Parathyroid adenoma (tissue), 2 donors: Measurements from ENCODE around the gene MYZAP.
A peak's percentile ranks its signal among the peaks of the same experiment; 100 is the strongest.

Experiments used
- H2AFZ ChIP-seq: fragments of 300-600 bp; sonication (generic); one replicate; pipeline ENCODE4 v1.7.0; 2017; ENCODE audit warnings: antibody characterized with exemption, mild to moderate bottlenecking
- H3K27ac ChIP-seq: fragments of 300-600 bp; sonication (generic); one replicate; pipeline ENCODE4 v1.7.0; 2017
- H3K27me3 ChIP-seq: fragments of 300-600 bp; sonication (generic); one replicate; pipeline ENCODE4 v1.7.0; 2017; ENCODE audit warnings: low read length; ENCODE audit not compliant: control insufficient read depth, insufficient read depth
- H3K36me3 ChIP-seq: fragments of 300-600 bp; sonication (generic); one replicate; pipeline ENCODE4 v1.7.0; 2017; ENCODE audit warnings: low read length; ENCODE audit not compliant: control insufficient read depth, insufficient read depth
- H3K4me1 ChIP-seq: fragments of 300-600 bp; sonication (generic); one replicate; pipeline ENCODE4 v1.7.0; 2017; ENCODE audit warnings: control low read depth
- H3K4me2 ChIP-seq: fragments of 300-600 bp; sonication (generic); one replicate; pipeline ENCODE4 v1.7.0; 2017; ENCODE audit warnings: low read length
- H3K4me3 ChIP-seq: fragments of 300-600 bp; sonication (generic); one replicate; pipeline ENCODE4 v1.7.0; 2017; ENCODE audit warnings: low read depth, low read length
- H3K79me2 ChIP-seq: fragments of 300-600 bp; sonication (generic); one replicate; pipeline ENCODE4 v1.7.0; 2017; ENCODE audit warnings: control low read depth
- H3K9ac ChIP-seq: fragments of 300-600 bp; sonication (generic); one replicate; pipeline ENCODE4 v1.7.0; 2017; ENCODE audit warnings: mild to moderate bottlenecking
- H3K9me3 ChIP-seq: fragments of 300-600 bp; sonication (generic); one replicate; pipeline ENCODE4 v1.7.0; 2017; ENCODE audit warnings: low read length; ENCODE audit not compliant: control insufficient read depth
- TF ChIP-seq, protein P1 (sequence below): fragments of 300-600 bp; sonication (generic); IDR thresholded peaks from one replicate; pipeline ENCODE4 v1.7.0; 2017; ENCODE audit warnings: antibody characterized with exemption, mild to moderate bottlenecking
- donor health status: primary hyperparathyroidism.

MYZAP gene

DNA sequence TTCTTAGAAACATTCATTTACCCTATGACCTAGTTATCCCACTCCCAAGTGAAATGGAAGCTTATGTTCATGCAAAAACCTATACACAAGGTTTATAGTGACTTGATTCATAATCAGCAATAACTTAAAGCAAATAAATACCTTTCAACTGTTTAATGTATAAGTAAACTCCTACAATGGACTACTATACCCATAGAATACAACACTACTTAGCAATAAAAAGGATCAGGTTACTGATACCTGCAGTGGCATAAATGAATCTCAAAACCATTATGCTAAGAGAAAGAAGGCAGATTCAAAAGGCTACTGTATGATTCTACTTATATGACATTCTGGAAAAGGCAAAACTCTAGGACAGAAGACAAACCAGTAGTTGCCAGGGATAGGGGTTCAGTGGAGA lies 106.5 kb downstream of the MYZAP start:
- H3K27me3 ChIP-seq: no peaks in the 10 kb centered on the region
- no peaks in the 10 kb centered on the region for H3K9me3 ChIP-seq
- H3K4me3 ChIP-seq: no peak overlapping the region
- TF ChIP-seq, protein P1, sequence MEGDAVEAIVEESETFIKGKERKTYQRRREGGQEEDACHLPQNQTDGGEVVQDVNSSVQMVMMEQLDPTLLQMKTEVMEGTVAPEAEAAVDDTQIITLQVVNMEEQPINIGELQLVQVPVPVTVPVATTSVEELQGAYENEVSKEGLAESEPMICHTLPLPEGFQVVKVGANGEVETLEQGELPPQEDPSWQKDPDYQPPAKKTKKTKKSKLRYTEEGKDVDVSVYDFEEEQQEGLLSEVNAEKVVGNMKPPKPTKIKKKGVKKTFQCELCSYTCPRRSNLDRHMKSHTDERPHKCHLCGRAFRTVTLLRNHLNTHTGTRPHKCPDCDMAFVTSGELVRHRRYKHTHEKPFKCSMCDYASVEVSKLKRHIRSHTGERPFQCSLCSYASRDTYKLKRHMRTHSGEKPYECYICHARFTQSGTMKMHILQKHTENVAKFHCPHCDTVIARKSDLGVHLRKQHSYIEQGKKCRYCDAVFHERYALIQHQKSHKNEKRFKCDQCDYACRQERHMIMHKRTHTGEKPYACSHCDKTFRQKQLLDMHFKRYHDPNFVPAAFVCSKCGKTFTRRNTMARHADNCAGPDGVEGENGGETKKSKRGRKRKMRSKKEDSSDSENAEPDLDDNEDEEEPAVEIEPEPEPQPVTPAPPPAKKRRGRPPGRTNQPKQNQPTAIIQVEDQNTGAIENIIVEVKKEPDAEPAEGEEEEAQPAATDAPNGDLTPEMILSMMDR: no peak
- H3K4me1 ChIP-seq: no peaks in the 10 kb centered on the region
- no peak overlapping the region for H2AFZ ChIP-seq
- no peak overlapping the region for H3K4me2 ChIP-seq
- no peaks in the 10 kb centered on the region for H3K36me3 ChIP-seq
- H3K9ac ChIP-seq: no peak overlapping the region
- H3K79me2 ChIP-seq: no peaks in the 10 kb centered on the region
- H3K27ac ChIP-seq: no peak overlapping the region

DNA sequence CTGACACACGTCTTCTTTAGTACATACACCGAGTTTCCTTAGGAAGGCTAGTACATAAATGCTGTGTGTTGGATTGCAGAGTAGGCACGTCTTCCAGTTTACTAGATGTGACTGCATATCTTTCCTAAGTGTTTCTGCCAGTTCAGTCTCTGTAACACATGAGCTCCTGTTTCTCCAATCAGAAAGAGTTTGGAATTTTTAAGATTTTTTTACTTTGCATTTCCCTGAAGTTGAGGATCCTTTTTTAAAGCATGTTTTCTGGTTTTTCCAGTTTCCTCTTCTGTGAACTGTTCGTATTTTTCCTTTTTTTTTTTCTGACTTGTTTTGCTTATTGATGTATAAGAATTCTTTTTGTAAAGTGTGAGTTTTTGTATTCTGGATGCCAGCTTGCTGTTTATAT lies 107.3 kb downstream of the MYZAP start:
- no peak overlapping the region for H3K27ac ChIP-seq
- no peaks in the 10 kb centered on the region for H3K27me3 ChIP-seq
- H3K36me3 ChIP-seq: no peaks in the 10 kb centered on the region
- no peak overlapping the region for H2AFZ ChIP-seq
- H3K4me1 ChIP-seq: no peaks in the 10 kb centered on the region
- TF ChIP-seq, protein P1: no peak
- H3K9ac ChIP-seq: no peak overlapping the region
- H3K9me3 ChIP-seq: no peaks in the 10 kb centered on the region
- H3K79me2 ChIP-seq: no peaks in the 10 kb centered on the region
- no peak overlapping the region for H3K4me3 ChIP-seq
- no peak overlapping the region for H3K4me2 ChIP-seq

DNA sequence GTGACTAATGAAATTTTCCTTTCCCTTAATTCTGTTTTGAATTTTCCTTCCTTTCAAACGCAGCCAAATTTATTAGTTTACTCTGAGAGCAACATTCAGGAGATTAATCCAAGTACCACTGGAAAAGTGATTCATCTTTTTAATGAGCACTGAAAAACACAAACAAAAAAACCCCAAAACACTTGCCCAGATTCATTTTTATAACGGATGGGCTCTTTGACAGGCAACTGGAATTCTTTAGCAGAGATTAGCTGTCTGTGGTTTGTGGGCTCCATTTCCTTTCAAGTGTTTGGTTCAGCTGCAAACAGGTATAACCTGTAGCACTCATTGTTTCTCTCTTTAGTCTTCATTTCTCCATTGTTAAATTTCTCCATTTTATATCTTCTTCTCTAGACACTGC lies 111.7 kb downstream of the MYZAP start:
- Histone ChIP-seq H3K4me3 (no peak overlapping the region), H3K4me2 (no peak overlapping the region), H3K79me2 (no peaks in the 10 kb centered on the region), H3K27ac (no peak overlapping the region), H3K36me3 (no peaks in the 10 kb centered on the region), H3K9ac (no peak overlapping the region), H2AFZ (no peak overlapping the region), H3K4me1 (peaks cover 3% of the 10 kb centered on the region), H3K9me3 (no peaks in the 10 kb centered on the region), H3K27me3 (no peaks in the 10 kb centered on the region)
- TF ChIP-seq, protein P1: no peak

DNA sequence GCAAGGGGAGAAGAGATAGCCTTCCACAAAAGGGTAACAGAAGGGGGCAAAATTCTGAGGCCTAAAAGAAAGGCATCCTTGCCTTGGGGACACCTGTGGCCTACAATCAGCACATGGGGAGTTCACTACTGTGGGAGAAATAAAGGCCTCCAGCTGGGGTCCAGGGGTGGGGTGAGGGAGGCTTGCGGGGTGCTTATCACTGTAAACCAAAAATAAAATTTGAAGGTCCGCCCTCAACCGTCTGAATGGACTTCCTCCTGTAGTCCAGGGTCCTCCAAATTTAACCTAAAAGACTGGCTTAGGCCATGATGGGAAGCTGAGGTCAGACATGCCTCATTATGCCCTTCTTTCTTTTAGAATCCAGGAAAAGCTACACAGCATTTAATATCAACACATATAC lies 112.7 kb downstream of the MYZAP start:
- H2AFZ ChIP-seq: no peak overlapping the region
- H3K4me2 ChIP-seq: no peak overlapping the region
- H3K79me2 ChIP-seq: no peaks in the 10 kb centered on the region
- no peaks in the 10 kb centered on the region for H3K27me3 ChIP-seq
- no peak overlapping the region for H3K9ac ChIP-seq
- TF ChIP-seq, protein P1: no peak
- no peaks in the 10 kb centered on the region for H3K9me3 ChIP-seq
- H3K36me3 ChIP-seq: no peaks in the 10 kb centered on the region
- H3K4me1 ChIP-seq: peaks cover 3% of the 10 kb centered on the region
- H3K4me3 ChIP-seq: no peak overlapping the region
- H3K27ac ChIP-seq: no peak overlapping the region

DNA sequence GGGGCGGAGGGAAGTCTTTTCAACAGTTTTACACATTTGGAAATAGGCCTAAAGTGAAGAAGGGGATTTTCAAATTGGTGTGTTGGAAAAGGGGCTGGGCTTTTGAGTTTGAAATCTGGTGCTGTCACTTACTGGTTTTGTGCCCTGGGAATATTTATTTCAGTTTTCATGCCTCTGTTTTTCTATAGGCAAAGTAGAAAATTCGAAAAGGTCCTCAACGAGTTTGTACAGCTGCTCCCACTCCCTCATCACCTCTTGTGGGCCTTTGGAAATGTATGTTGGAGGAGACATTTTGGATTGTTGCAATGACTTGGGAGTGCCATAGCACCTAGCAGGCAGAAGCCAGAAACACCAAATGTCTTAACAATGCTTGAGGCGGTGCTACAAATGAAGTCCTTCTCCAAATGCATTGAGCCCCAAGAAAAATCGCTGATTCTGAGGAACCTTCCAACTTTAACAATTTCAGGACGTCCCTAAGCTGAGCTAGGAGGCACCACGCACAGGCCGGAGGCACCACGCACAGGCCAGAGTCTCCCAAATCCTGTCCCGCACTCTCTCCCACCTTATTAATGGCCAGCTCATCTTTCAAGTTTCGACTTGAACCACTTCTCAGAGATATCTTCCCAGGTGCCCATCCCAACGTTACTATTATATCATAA lies 114.2 kb downstream of the MYZAP start:
- H3K9ac ChIP-seq: no peak overlapping the region
- peak overlapping the region; percentile 96 for H3K4me3 ChIP-seq
- H3K27me3 ChIP-seq: no peaks in the 10 kb centered on the region
- H3K27ac ChIP-seq: peak overlapping the region; percentile 94
- no peaks in the 10 kb centered on the region for H3K9me3 ChIP-seq
- no peaks in the 10 kb centered on the region for H3K36me3 ChIP-seq
- H2AFZ ChIP-seq: peak overlapping the region; percentile 91
- no peaks in the 10 kb centered on the region for H3K79me2 ChIP-seq
- H3K4me2 ChIP-seq: peak overlapping the region; percentile 90
- TF ChIP-seq, protein P1: no peak
- peaks cover 3% of the 10 kb centered on the region for H3K4me1 ChIP-seq
